8988T (cell line): Measurements from ENCODE around the gene CAMKMT.

Experiments used
- DNase-seq: peaks from one replicate; pipeline ENCODE4 v3.0.0; 2011

The CAMKMT gene

GRCh38 chr2:44519026-44519425 lies 157.3 kb downstream of the CAMKMT start:
- no peak for DNase-seq

DNA sequence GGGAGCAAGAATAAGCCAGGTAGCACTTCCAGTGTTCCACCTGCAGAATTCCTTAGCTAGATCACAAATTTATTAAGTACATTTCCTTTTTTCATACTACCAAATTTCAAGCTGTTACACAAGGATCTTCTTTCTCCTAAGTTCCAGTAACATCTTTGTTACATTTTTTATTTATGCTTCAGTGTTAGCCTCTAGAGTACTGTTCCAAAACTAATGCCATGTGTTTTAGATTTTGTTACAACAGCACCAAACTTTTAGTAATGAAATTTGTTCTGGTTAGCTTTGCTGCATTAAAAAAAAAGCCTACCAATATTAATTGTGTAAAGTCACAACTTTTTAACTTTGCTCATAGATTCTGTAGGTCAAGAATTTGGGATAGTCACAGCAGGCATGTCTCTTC lies 161.1 kb downstream of the CAMKMT start:
- no peak for DNase-seq

DNA sequence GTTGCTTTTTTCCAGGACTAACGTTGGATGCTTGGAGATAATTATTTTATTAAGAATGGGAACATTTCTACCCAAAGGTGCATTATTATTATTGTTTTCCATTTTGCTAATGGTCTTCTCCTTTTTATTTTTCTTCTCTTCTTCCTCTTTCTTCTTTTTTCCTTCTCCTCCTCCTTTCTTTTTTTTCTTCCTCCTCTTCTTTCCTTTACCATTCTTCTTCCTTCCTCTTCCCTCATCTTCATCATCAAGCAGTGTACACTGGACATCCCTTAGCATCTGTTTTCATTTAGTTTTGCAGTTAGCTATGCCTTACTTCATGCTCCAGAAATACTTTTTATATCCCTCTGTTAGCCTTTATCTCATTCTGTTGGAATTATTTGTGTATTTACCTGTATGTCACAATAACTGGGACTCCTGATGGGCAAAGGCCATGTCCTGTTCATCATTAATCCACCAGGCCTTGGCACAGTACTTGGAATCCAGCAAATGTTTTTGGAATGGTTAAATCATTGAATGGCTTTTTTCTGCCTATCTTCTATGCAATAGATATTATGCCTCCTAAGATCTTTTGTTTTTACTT lies 162.7 kb downstream of the CAMKMT start:
- DNase-seq = no peak

DNA sequence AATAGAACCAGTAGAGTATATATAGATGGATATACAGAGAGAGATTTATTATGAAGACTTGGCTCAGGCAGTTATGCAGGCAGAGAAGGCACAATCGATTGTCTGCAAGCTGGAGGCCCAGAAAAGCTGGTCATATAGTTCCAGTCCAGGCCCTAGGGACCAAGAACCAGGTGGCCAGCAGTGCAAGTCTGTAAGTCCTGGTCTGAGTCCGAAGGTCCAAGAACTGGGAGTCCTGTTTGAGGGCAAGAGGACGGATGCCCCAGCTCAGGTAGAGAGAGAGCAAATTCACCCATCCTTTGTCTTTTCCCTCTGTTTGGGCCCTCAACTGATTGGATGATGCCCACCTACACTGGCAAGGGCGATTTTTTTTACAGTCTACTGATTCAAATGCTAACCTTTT lies 164.6 kb downstream of the CAMKMT start:
- DNase-seq = no peak

- no peak for DNase-seq
Measured at GRCh38 chr2:44528595-44528994, 166.8 kb downstream of the CAMKMT start.

- DNase-seq = no peak
Measured at GRCh38 chr2:44529448-44529847, 167.7 kb downstream of the CAMKMT start.

DNA sequence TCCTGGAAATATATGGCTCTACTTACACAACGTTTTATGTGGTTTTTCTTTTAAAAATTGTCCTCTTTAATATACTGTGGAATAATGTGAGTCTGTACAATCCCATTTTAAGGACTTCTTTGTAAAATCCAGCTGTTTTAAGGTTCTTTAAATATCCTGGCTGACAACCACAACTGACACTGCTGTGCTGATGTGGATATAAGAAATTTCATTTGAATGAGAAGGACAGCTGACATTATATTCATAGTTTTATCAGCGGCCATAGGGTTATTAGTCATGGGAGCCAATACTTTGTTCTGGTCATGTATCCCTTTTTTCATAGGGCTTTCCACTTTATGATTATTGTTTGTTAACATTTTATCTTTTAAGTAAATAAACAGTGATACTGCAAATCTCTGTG lies 169.5 kb downstream of the CAMKMT start:
- DNase-seq = no peak

DNA sequence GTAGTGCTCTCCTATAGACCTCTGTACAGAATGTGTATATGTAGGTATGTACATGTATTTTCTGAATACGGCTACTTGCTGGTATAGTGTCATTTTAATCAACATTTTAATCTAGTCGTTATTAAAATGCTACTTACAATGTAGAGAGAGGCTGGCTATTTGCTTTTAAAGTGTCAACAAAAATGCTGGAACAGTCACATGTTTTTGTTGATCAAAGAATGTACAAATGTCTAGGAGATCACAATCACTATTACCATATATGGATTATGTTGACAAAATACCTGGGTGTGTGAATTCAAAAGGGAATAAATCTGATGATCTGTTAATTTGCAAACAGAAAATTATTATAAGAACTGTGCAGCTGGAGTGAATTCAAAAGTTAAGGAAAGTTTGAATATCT lies 170.3 kb downstream of the CAMKMT start:
- DNase-seq = no peak

- DNase-seq = no peak
Measured at GRCh38 chr2:44533508-44533907, 171.8 kb downstream of the CAMKMT start.

DNA sequence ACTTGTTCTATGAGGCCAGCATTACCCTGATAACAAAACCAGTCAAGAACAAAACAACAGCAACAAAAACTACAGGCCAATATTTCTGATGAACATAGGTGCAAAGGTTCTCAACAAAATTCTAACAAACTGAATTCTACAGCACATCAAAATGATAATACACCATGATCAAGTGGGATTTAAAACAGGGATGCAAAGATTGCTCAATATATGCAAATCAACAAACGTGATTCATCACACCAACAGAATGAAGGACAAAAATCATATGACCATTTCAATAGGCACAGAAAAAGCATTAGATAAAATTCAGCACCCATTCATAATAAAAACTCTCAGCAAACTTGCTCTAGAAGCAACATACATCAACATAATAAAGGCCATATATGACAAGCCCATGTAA lies 173.6 kb downstream of the CAMKMT start:
- DNase-seq = no peak

- no peak for DNase-seq
Measured at GRCh38 chr2:44537264-44537663, 175.5 kb downstream of the CAMKMT start.

- DNase-seq = no peak
Measured at GRCh38 chr2:44542520-44542919, 180.8 kb downstream of the CAMKMT start.

GRCh38 chr2:44543773-44544725 lies 182.3 kb downstream of the CAMKMT start:
- DNase-seq = no peak

- DNase-seq = no peak
Measured at GRCh38 chr2:44545005-44545404, 183.3 kb downstream of the CAMKMT start.

DNA sequence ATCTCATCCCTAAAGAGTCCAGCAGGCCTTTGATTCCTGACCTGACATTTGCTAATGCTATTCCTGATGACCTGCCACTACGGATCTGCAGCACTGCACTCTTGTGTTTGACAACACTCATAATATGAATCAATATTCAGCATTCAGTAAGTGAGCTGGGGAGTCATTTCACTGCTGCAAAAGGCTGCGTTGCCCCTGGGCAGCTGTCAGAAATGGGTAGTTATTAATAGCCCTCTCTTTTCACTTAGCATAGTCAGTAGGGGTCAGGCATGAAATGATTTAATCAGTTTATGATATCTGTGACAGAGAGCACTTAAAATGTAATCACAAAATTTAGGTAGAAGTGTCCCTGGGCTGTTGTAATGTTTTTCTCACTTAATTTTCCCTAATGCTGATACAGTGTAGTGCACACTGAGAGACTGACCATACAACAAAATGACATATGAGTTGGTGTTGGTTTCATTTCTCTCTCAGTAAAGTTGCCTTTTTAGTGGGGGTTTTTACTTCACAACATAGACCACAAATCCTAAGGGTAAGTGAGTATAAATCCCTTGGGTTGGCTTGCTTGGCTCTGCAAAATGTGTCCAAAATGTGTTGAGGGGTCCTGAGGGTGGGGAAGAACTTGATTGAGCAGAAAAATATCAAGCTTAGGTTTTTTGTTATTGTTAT lies 184.8 kb downstream of the CAMKMT start:
- DNase-seq = no peak

GRCh38 chr2:44547718-44548117 lies 186.0 kb downstream of the CAMKMT start:
- no peak for DNase-seq

- DNase-seq = no peak
Measured at GRCh38 chr2:44548221-44549098, 186.7 kb downstream of the CAMKMT start.

DNA sequence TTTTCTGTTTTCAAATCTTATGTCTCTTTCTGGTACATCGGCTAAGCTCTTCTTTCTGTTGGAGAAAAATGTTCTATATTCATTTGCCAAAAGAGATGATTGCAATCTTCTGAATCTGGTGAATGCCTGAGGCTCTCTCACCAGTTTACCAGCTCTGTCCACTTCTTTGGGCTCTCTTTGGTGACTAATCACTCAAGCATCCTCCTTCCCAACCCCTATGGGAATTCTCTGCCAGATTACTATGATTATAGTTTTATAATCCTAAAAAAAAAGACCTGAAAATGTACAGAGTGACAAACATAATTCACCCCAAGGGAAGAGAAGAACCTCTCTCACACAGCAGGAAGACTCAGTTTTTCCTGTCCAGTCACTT lies 187.3 kb downstream of the CAMKMT start:
- DNase-seq = no peak

DNA sequence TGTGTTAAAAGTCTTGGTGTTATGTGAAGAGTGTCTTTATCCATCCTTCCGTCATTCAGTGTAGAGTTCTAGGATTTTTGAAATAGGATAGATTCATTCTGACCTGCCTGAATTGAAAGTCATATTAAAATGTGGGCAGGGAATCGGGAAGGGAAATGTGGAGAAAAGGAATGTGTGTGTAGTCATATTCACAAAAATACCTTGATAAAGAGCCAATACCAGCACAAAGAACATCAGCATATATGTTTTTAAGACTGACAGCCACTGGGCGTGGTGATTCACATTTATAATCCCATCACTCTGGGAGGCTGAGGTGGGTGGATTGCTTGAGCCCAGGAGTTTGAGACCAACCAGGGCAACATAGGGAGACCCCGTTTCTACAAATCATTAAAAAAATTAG lies 188.1 kb downstream of the CAMKMT start:
- DNase-seq = no peak

DNA sequence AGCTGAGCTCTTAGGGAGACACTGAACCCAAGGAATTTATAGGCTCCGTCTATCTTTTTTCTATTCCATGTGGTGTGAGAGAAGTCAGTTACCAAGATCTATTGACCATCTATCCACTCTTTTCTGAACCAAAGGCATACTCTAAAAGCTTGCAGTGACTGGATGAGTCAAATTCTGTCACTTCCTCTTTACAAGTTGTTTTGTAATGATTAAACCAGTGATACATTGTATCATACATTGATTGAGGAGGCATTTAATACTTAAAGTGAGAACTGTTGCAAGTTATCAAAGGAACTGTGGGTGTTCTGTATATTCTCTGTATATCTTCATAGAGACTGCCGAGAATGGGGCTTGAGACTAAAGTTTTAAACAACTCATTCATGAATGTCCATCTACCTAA lies 188.8 kb downstream of the CAMKMT start:
- no peak for DNase-seq

- no peak for DNase-seq
Measured at GRCh38 chr2:44551497-44551896, 189.8 kb downstream of the CAMKMT start.

DNA sequence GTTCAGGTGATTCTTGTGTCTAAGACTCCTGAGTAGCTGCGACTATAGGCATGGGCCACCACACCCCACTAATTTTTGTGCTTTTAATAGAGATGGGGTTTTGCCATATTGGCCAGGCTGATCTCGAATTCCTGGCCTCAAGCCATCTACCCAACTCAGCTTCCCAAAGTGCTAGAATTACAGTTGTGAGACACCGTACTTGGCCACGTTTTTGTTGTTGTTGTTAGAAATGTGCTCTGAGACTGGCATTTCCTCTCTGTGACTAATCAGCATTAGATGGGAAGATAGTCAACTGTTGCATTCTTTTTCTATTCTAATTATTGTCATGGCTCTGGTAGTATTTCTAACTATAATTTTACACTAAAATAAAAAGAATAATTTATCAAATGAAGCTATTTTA lies 191.7 kb downstream of the CAMKMT start:
- DNase-seq = no peak

- no peak for DNase-seq
Measured at GRCh38 chr2:44555700-44556099, 194.0 kb downstream of the CAMKMT start.
